ENCODE measurements around the gene CLEC3A. TPM values are rescaled to one million over a fixed set of nuclear protein-coding genes. Genes with fewer than 3 reads are reported as not detected.
A peak's percentile ranks its signal among the peaks of the same experiment; 100 is the strongest.

The CLEC3A gene
- total RNA-seq, 1 donor from 2014 or later, result not detected

GRCh38 chr16:78002915-78003538 lies 19.3 kb upstream of the CLEC3A start:
- H3K4me3 Mint-ChIP-seq (ENCODE audit: unreplicated experiment), result no peak overlapping the region
- H3K27me3 Mint-ChIP-seq (ENCODE audit: low read depth), result no peaks in the 10 kb centered on the region
- TF ChIP-seq CTCF (IDR thresholded peaks at IDR 0.05), result peak; percentile 83
- no peaks in the 10 kb centered on the region for H3K4me1 Mint-ChIP-seq (ENCODE audit: low read depth)
- H3K36me3 Mint-ChIP-seq (ENCODE audit: low read depth), result no peaks in the 10 kb centered on the region
- no peak overlapping the region for H3K27ac Mint-ChIP-seq (ENCODE audit: unreplicated experiment)
- DNase-seq (ENCODE audit: low spot score), result no peak
- no peaks in the 10 kb centered on the region for H3K9me3 Mint-ChIP-seq (ENCODE audit: low read depth)

DNA sequence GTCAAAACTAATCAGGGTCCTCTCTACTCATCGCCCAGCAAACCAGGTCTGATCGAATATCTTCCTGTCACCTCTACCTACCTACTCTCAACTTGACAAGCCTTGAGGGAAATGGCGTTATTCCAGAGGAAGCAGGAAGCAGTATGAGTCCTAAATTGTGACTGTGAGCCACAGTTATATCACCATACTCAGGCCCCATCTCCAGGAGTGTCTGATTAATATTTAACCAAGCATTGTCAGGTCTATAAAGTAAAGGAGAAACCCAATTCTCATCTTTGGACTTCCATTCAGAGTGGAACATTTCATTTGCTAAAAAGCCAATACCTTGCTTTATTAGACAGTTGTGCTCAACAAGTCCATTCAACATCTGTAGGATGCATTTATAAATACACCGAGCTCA lies 17.8 kb upstream of the CLEC3A start:
- Mint-ChIP-seq H3K9me3 (ENCODE audit: low read depth) (no peaks in the 10 kb centered on the region), H3K4me1 (ENCODE audit: low read depth) (no peaks in the 10 kb centered on the region), H3K36me3 (ENCODE audit: low read depth) (no peaks in the 10 kb centered on the region), H3K27me3 (ENCODE audit: low read depth) (no peaks in the 10 kb centered on the region), H3K4me3 (ENCODE audit: unreplicated experiment) (no peak overlapping the region), H3K27ac (ENCODE audit: unreplicated experiment) (no peak overlapping the region)
- no peak for TF ChIP-seq CTCF (IDR thresholded peaks at IDR 0.05)
- DNase-seq (ENCODE audit: low spot score), result no peak

GRCh38 chr16:78005881-78006280 lies 16.5 kb upstream of the CLEC3A start:
- Mint-ChIP-seq H3K4me3 (ENCODE audit: unreplicated experiment) (no peak overlapping the region), H3K27me3 (ENCODE audit: low read depth) (no peaks in the 10 kb centered on the region), H3K4me1 (ENCODE audit: low read depth) (no peaks in the 10 kb centered on the region), H3K27ac (ENCODE audit: unreplicated experiment) (no peak overlapping the region), H3K9me3 (ENCODE audit: low read depth) (no peaks in the 10 kb centered on the region), H3K36me3 (ENCODE audit: low read depth) (no peaks in the 10 kb centered on the region)
- no peak for DNase-seq (ENCODE audit: low spot score)
- no peak for TF ChIP-seq CTCF (IDR thresholded peaks at IDR 0.05)

GRCh38 chr16:78007121-78007520 lies 15.2 kb upstream of the CLEC3A start:
- H3K36me3 Mint-ChIP-seq (ENCODE audit: low read depth), result no peaks in the 10 kb centered on the region
- no peaks in the 10 kb centered on the region for H3K9me3 Mint-ChIP-seq (ENCODE audit: low read depth)
- DNase-seq (ENCODE audit: low spot score), result no peak
- no peaks in the 10 kb centered on the region for H3K4me1 Mint-ChIP-seq (ENCODE audit: low read depth)
- H3K4me3 Mint-ChIP-seq (ENCODE audit: unreplicated experiment), result no peak overlapping the region
- no peaks in the 10 kb centered on the region for H3K27me3 Mint-ChIP-seq (ENCODE audit: low read depth)
- TF ChIP-seq CTCF (IDR thresholded peaks at IDR 0.05), result no peak
- H3K27ac Mint-ChIP-seq (ENCODE audit: unreplicated experiment), result no peak overlapping the region

DNA sequence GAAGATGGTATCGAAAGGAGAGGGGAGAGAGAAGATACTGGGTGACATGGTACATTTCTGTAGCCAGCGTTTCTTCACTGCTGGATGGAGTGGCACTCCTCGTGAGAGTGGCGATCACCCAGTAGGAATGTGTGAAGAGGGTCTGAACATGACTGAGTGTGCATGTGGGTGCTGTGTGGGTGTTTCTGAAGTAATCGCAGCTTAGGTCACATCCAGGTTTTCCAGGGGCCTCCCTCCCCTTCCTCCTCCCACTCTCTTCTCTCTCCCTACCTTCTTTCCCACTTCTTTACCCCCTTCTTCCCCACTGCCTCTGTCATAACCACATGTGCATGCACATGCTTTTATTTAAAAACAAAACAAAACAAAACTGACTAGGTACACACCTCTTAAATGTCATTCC lies 1.8 kb downstream of the CLEC3A start:
- DNase-seq (ENCODE audit: low spot score), result no peak
- no peak overlapping the region for H3K4me3 Mint-ChIP-seq (ENCODE audit: unreplicated experiment)
- no peak for TF ChIP-seq CTCF (IDR thresholded peaks at IDR 0.05)
- no peaks in the 10 kb centered on the region for H3K4me1 Mint-ChIP-seq (ENCODE audit: low read depth)
- peaks cover 4% of the 10 kb centered on the region for H3K9me3 Mint-ChIP-seq (ENCODE audit: low read depth)
- H3K36me3 Mint-ChIP-seq (ENCODE audit: low read depth), result no peaks in the 10 kb centered on the region
- no peaks in the 10 kb centered on the region for H3K27me3 Mint-ChIP-seq (ENCODE audit: low read depth)
- no peak overlapping the region for H3K27ac Mint-ChIP-seq (ENCODE audit: unreplicated experiment)

Measured in chondrocyte (in vitro differentiated cells).